Activated CD4-positive, alpha-beta T cell treated with anti-CD3 and anti-CD28 coated beads for 36 hours (primary cell): Measurements from ENCODE around the gene GNG4. TPM values are rescaled to one million over a fixed set of nuclear protein-coding genes. Genes with fewer than 3 reads are reported as not detected.
"Not testable (repeated sequence)": the region's sequence is repeated elsewhere in the genome, so short reads cannot be mapped to it uniquely, and the experiment has no call there.

Experiments
- ATAC-seq: fragments of 200-7000 bp; cut with Tn5 transposase; one replicate; pipeline ENCODE4 v1.10.0; 2021; ENCODE audit warnings: mild to moderate bottlenecking, moderate library complexity
- CTCF ChIA-PET: fragments of 350-600 bp; sonication (Branson Sonifier 250); formaldehyde crosslinking; loops from one replicate; lab custom pipeline; 2021; ENCODE audit warnings: antibody characterized with exemption; lab: Charles Lee
- POLR2A ChIA-PET: fragments of 350-600 bp; sonication (Branson Sonifier 250); formaldehyde crosslinking; loops from one replicate; lab custom pipeline; 2021; ENCODE audit warnings: antibody characterized with exemption, inconsistent platforms; lab: Charles Lee
- DNase-seq: peaks from one replicate; pipeline ENCODE4 v3.0.0-alpha.2; 2020
- H3K27ac Mint-ChIP-seq: one replicate; pipeline ENCODE4 v1.8.0; 2021; ENCODE audit warnings: mixed read lengths
- H3K27me3 Mint-ChIP-seq: one replicate; pipeline ENCODE4 v1.8.0; 2021; ENCODE audit warnings: mixed read lengths
- H3K36me3 Mint-ChIP-seq: one replicate; pipeline ENCODE4 v1.8.0; 2021; ENCODE audit warnings: low read depth, mixed read lengths
- H3K4me1 Mint-ChIP-seq: one replicate; pipeline ENCODE4 v1.8.0; 2021; ENCODE audit warnings: mixed read lengths
- H3K4me3 Mint-ChIP-seq: one replicate; pipeline ENCODE4 v1.8.0; 2021; ENCODE audit warnings: mild to moderate bottlenecking, moderate library complexity, mixed read lengths
- H3K9me3 Mint-ChIP-seq: one replicate; pipeline ENCODE4 v1.8.0; 2021; ENCODE audit warnings: low read depth, mixed read lengths
- intact Hi-C, 2 experiments: fragments of 100-400 bp; cut with DNase I in 1 of 2; cut with micrococcal nuclease in 1 of 2; formaldehyde crosslinking; loops; one replicate each; pipeline versions ENCODE4 v1.14.2 to v1.15.1; 2022 to 2024; cut with DNase I, micrococcal nuclease
- total RNA-seq, 2 experiments: library from RNA; stranded (reverse); gene quantifications; one replicate each; pipeline ENCODE4 v1.2.3, GENCODE V29; 2021

Gene GNG4
- total RNA-seq, 2 experiments from 2014 or later, result 0.98 to 1.7 TPM

DNA sequence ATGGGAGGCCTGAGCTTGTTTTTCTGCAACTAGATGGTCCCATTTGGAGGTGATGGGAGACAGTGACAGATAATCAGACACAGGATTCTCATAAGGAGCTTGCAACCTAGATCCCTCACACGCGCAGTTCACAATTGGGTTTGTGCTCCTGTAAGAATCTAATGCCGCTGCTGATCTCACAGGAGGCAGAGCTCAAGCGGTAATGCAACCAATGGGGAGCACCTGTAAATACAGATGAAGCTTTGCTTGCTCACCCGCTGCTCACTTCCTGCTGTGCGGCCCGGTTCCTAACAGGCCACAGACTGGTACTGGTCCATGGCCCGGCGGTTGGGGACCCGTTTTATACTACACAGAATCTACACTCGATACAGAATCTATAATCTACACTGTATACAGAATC lies 92.8 kb downstream of the GNG4 start:
- CTCF ChIA-PET, result interaction anchor here (0.7 to 1.6 kb wide), 4 partner anchors 9 to 226 kb away, joined by 3 to 4 read pairs (median 4); no protein-coding TSS in a partner anchor
- ATAC-seq, result no peak

DNA sequence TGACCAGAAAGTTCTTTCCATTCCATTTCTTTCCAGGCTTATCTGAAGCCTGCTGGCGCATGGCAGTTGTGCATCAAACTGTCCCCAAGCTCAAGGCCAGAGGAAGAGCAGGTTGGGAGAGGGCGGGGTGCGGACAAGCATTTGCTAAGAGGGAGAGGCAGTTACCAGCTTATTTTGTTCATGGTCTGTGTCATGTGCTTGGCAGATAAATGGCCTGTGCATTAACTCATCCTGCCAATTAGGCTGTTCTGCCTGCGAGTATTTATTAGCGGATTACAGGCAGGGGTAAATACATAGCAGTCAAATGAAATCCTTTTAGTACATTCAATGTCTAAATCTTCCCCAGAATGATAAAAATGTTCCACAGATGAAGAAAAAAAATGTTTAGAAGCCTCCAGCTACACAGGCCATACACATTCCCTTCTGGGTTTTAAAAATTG lies 96.5 kb downstream of the GNG4 start:
- intact Hi-C loops, result no loop called here
- ATAC-seq (no peak), DNase-seq (no peak)
- no peaks in the 10 kb centered on the region for H3K27me3 Mint-ChIP-seq
- no peaks in the 10 kb centered on the region for H3K4me1 Mint-ChIP-seq
- H3K4me3 Mint-ChIP-seq, result no peak overlapping the region
- no peaks in the 10 kb centered on the region for H3K9me3 Mint-ChIP-seq
- ChIA-PET CTCF (interaction anchor here (1.0 kb wide), 1 partner anchor 28 kb away, joined by 3 read pairs; no protein-coding TSS in a partner anchor), POLR2A (no interaction called here)
- H3K27ac Mint-ChIP-seq, result no peak overlapping the region
- H3K36me3 Mint-ChIP-seq, result no peaks in the 10 kb centered on the region

More for the DNA sequence above, 92.8 kb downstream of the GNG4 start:
- Mint-ChIP-seq H3K9me3 (no peaks in the 10 kb centered on the region), H3K4me1 (no peaks in the 10 kb centered on the region), H3K27me3 (no peaks in the 10 kb centered on the region), H3K36me3 (no peaks in the 10 kb centered on the region), H3K27ac (no peak overlapping the region), H3K4me3 (no peak overlapping the region)
- intact Hi-C loops, result no loop called here
- POLR2A ChIA-PET, result no interaction called here
- no peak for DNase-seq

DNA sequence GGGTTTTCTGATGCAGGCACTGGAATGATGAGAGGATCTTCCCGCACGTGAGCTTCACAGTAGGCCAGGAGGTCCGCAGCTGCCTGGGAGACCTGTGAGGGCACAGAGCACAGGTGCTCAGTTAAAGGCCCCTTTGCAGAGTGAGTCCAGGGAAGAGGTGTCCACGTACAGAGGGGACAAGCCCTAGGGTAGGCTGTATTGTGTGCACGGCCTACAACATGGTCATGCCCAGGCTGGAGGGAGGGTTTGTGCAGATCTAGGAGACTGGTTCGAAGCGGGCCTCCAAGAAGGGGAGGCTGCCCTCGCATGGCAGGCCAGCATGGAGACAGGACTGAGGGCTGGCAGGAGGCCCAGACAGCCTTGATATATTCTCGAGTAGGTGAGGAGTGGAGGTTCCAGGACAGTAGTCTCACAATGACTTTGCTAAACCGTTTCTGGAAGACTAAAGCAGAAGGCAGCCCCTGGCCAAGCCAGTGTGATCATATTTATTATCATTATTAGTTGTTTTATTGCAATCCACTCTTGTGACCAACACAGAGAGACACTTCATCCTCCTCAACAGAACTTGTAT lies 97.4 kb downstream of the GNG4 start:
- CTCF ChIA-PET, result no interaction called here
- no peak overlapping the region for H3K27ac Mint-ChIP-seq

DNA sequence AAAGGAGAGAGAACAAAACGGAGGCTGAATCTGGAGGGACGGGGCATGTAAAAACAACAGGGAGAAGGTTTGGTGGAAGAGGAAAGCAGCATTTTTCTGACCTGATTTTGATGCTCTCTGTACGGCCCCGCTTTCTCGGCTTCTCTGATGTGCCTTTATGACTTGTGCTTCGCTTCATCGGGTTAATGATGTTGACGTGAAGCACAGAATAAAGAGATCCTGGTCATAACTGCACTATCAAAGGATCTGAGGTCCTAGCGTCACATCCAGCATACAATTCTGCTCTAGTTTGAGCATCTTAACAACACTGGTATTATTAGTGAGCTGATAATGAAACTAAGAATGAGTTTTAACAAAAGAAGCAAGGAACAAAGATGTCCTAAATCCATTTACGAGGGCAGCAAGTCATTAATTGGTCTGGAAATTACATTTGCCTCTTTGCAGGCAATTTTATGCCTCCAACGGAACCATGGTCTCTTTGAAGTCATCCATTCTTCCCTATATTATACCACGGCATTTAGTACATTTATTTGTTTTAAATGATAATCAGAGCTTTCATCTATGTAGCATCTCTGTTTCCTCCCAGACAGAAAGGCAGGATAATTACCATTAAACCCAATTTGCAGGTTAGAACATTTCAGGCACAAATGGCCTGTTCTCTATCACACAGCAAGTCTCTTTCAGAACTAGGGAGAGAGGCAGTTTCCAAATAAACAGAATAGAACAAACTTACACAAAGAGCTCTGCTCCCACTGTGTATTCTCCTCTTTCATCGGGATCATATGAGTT lies 100.0 kb downstream of the GNG4 start:
- DNase-seq (no peak), ATAC-seq (no peak)
- Mint-ChIP-seq H3K36me3 (no peaks in the 10 kb centered on the region), H3K9me3 (no peaks in the 10 kb centered on the region), H3K27ac (no peak overlapping the region), H3K4me1 (no peaks in the 10 kb centered on the region), H3K4me3 (no peak overlapping the region), H3K27me3 (no peaks in the 10 kb centered on the region)
- POLR2A ChIA-PET, result no interaction called here
- intact Hi-C loops, result no loop called here
- CTCF ChIA-PET, result interaction anchor here (0.7 to 1.2 kb wide), 2 partner anchors 15 to 247 kb away, joined by 3 read pairs; no protein-coding TSS in a partner anchor

More for the DNA sequence above, 97.4 kb downstream of the GNG4 start:
- H3K4me1 Mint-ChIP-seq, result no peaks in the 10 kb centered on the region
- DNase-seq, result no peak
- H3K4me3 Mint-ChIP-seq, result no peak overlapping the region
- H3K36me3 Mint-ChIP-seq, result no peaks in the 10 kb centered on the region
- intact Hi-C loops, result no loop called here
- no peak for ATAC-seq
- H3K27me3 Mint-ChIP-seq, result no peaks in the 10 kb centered on the region
- H3K9me3 Mint-ChIP-seq, result no peaks in the 10 kb centered on the region
- POLR2A ChIA-PET, result no interaction called here

DNA sequence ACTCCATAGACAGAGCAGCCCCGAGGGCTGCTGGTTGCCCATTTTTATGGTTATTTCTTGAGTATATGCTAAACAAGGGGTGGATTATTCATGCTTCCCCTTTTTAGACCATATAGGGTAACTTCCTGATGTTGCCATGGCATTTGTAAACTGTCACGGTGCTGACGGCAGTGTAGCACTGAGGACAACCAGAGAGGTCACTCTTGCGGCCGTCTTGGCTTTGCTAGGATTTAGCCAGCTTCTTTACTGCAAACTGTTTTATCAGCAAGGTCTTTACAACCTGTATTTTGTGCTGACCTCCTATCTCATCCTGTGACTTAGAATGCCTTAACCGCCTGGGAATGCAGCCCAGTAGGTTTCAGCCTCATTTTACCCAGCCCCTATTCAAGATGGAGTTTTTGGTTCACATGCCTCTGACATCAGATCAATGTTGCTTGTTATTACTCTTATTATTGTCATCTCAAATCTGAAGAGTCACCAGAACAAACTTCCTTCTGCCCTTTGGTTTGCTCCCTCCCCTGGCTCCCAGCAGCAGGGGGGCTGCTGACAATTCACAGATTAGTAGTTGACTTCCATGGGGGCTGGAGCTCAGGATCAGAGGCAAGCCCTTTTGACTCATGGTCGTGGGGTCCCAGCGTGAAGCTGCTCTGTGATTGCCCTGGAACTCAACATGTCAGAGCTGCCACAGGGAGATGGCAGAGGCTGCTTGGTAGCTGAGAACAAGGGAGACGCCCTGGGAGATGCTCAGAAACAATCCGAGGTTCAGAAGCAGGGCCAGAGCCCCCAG lies 103.0 kb downstream of the GNG4 start:
- H3K27ac Mint-ChIP-seq, H3K27me3 Mint-ChIP-seq, H3K9me3 Mint-ChIP-seq, H3K4me1 Mint-ChIP-seq, H3K36me3 Mint-ChIP-seq, CTCF ChIA-PET, H3K4me3 Mint-ChIP-seq, ATAC-seq, intact Hi-C loops, DNase-seq, POLR2A ChIA-PET: not testable (repeated sequence)

DNA sequence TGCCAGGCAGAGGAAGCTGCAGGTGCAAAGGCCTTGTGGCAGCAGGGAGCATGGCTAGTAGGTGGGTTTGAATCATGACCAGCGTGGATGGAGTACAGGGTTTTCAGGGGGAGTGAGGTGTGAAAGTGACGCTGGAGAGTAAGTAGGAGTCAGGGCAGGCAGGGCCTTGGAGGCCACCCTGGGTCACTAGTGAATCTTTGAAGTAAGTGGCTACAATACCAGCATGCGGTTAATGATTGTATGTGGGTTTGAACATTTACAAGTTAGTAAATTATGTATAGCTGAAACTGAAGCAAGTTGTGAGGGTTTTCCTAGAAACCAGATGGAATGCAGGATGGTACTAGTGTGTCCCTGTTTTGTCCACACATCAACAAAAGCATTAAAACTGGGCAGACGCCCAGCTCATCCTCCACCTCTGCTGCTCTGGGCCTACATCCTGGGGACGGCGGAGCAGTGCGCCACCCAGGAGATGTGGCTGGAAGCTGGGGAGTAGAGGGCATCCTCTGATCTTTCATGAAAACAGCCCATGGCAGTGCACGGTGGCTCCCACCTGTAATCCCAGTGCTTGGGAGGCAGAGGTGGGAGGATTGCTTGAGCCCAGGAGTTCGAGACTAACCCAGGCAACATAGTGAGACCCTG lies 104.2 kb downstream of the GNG4 start:
- ATAC-seq, result no peak
- Mint-ChIP-seq H3K9me3 (no peaks in the 10 kb centered on the region), H3K27ac (no peak overlapping the region), H3K4me1 (no peaks in the 10 kb centered on the region), H3K4me3 (no peak overlapping the region), H3K27me3 (no peaks in the 10 kb centered on the region), H3K36me3 (no peaks in the 10 kb centered on the region)
- intact Hi-C loops, result no loop called here
- ChIA-PET POLR2A (no interaction called here), CTCF (no interaction called here)
- no peak for DNase-seq

DNA sequence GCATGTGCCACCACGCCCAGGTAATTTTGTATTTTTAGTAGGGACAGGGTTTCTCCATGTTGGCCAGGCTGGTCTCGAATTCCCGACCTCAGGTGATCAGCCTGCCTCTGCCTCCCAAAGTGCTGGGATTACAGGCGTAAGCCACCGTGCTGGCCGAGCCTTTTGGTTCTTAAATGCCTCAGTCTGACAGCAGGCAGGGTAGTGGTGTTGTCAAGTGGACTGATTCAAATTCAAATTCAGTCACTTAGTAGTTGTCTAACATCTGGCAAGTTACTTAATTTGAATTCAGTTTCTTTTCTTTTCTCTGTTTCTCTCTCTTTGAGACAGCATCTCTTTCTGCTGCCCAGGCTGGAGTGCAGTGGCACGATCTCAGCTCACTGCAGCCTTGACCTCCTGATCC lies 106.7 kb downstream of the GNG4 start:
- ATAC-seq, CTCF ChIA-PET, DNase-seq, H3K27ac Mint-ChIP-seq, H3K9me3 Mint-ChIP-seq, H3K4me3 Mint-ChIP-seq, intact Hi-C loops, H3K27me3 Mint-ChIP-seq, H3K4me1 Mint-ChIP-seq, H3K36me3 Mint-ChIP-seq: not testable (repeated sequence)
- POLR2A ChIA-PET, result interaction anchor here (0.6 kb wide), 1 partner anchor 23 kb away, joined by 4 read pairs; no protein-coding TSS in a partner anchor

DNA sequence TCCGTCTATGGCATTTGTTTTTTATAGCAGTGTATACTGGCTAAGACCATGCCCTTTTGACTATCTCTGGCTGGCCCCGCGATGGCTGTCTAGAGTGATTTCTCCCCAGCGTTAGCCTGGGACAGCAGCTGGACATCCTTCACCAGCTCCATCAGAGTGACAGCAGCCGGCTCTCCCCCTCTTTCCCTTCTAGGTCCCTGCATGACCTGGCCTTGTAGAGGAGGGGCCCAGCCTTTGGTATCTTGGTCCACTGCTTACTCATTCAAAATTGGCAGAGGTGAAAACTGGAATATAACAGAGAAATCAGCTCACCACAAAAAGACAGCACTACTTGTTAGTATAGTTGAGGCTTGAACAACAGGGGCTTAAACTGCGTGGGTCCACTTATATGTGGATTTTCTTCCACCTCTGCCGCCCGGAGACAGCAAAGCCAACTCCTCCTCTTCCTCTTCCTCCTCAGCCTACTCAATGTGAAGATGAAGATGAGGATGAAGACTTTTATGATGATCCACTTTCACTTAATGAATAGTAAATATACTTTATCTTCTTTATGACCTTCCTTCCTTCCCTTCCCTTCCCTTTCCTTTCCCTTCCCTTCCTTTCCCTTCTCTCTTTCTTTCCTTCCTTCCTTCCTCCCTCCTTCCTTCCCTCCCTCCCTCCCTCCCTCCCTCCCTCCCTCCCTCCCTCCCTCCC lies 116.0 kb downstream of the GNG4 start:
- Mint-ChIP-seq H3K4me3 (no peak overlapping the region), H3K27ac (no peak overlapping the region), H3K9me3 (no peaks in the 10 kb centered on the region), H3K36me3 (no peaks in the 10 kb centered on the region), H3K27me3 (no peaks in the 10 kb centered on the region), H3K4me1 (no peaks in the 10 kb centered on the region)
- ATAC-seq (no peak), DNase-seq (no peak)
- intact Hi-C loops, result no loop called here
- ChIA-PET POLR2A (interaction anchor here (0.7 kb wide), 1 partner anchor 63 kb away, joined by 5 read pairs; no protein-coding TSS in a partner anchor), CTCF (no interaction called here)

DNA sequence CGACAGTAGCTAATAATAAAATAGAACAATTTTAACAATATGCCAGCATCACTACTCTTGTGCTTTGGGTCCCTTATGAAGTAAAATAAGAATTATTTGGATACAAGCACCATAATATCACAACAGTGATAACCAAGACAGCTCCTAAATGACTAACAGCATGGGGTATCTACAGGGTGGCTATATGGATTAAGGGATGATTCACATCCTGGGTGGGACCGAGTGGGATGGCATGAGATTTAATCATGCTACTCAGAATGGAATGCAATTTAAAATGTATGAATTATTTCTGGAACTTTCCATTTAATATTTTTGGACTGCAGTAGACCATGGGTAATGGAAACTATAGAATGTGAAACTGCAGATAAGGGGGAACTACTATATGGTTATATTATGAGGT lies 117.2 kb downstream of the GNG4 start:
- CTCF ChIA-PET, result interaction anchor here (1.2 kb wide), 1 partner anchor 14 kb away, joined by 3 read pairs; no protein-coding TSS in a partner anchor
- Mint-ChIP-seq H3K9me3 (no peaks in the 10 kb centered on the region), H3K36me3 (no peaks in the 10 kb centered on the region), H3K4me1 (no peaks in the 10 kb centered on the region), H3K27ac (no peak overlapping the region), H3K27me3 (no peaks in the 10 kb centered on the region), H3K4me3 (no peak overlapping the region)
- ATAC-seq, result no peak
- POLR2A ChIA-PET, result no interaction called here
- no peak for DNase-seq
- intact Hi-C loops, result no loop called here

DNA sequence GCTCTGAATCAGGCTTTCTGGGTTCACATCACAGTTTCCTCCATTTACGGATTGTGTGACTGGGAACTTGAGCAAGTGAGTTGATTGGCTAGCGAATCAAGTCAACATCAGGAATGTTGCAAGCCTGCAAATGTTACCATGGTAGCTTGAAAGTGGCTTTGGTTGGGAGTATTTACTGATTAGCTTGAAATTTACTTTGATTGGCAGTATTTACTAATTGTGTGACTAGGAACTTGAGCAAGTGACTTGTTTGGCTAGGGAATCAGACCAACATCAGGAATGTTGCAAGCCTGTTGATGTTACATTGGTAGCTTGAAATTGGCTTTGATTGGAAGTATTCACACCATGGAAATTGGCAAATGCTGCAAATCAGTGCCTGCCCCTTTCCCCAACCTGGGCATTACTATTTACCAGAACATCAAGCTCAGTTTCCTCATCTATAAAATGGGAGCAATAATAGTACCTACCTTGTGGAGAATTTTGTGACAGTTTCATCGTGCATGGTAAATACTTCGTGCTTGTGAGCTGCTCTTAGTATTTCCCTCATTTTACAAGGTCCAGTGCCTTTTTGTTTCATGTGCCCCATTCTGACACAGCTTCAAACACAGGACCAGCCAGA lies 122.3 kb downstream of the GNG4 start:
- POLR2A ChIA-PET, result interaction anchor here (1.2 kb wide), 1 partner anchor 13 kb away, joined by 4 read pairs; no protein-coding TSS in a partner anchor
- CTCF ChIA-PET, result interaction anchor here (1.1 to 1.8 kb wide), 4 partner anchors 13 to 110 kb away, joined by 4 to 7 read pairs (median 5); no protein-coding TSS in a partner anchor
- no peak overlapping the region for H3K4me3 Mint-ChIP-seq

More for the DNA sequence above, 122.3 kb downstream of the GNG4 start:
- Mint-ChIP-seq H3K36me3 (no peaks in the 10 kb centered on the region), H3K27me3 (no peaks in the 10 kb centered on the region), H3K4me1 (no peaks in the 10 kb centered on the region), H3K27ac (no peak overlapping the region), H3K9me3 (no peaks in the 10 kb centered on the region)
- intact Hi-C loops, result no loop called here
- ATAC-seq (no peak), DNase-seq (no peak)
